ENCODE measurements around the gene MCF2L2.
A peak's percentile ranks its signal among the peaks of the same experiment; 100 is the strongest.

Gene MCF2L2

DNA sequence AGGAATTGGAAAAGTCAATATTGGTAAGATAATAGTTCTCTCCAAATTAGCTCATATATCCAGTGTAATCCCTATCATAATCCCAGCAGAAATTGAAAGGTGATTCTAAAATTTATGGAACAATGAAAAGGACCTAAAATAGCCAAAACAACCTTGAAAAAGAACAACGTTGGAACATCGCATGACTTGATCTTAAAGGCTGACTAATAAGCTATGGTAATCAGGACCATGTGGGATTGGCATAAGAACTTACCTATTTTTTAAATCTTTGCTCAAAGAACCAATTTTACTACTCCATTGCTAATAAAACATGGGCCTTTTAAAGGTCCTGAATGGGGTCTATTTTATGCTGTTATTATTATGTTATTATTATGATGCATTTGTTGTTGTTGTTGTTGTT, 134.5 kb downstream of the MCF2L2 start:
- DNase-seq (ENCODE audit: low spot score): no peak

DNA sequence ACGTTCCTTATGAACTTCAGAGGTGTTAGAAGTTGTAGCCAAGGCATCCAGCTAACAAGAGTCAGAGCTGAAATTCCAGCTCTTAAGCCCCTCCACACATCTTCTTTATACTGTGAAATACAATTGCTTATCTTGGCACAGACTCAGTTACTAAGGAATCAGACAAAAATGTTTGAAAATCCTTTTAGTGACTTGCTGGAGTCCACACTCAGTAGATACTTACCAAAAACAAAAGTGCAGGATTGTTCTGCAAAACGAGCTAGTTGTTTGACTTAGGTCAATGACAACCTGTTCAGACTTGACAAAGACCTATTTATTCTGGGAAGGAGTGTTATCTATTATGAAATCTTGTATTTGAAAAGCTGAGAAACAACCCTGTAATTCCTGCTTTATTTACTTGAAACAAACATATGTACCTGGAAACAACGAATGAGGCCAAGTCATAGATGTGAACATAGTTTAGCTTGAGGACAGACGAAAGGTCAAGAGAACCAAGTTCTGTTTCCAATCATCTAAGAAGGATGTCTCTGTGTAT, 136.9 kb downstream of the MCF2L2 start:
- no peak for DNase-seq (ENCODE audit: low spot score)

DNA sequence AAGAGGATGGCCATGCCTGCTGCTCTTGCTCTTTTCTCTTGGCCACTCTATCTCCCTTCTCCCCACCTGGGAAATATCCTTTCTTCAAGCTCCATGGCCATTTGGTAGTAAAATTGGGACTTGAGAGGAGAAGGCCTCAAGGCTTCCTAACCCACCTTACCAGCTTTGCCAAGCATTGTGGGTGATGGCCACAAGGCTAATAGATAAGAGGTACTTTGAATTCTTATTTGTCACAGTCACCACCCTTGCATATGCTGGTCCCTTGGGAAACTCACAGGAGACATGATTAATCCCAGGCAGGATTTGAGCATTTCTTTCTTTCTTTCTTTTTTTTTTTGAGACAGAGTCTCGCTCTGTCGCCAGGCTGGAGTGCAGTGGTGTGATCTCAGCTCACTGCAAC, 138.2 kb downstream of the MCF2L2 start:
- no peak for DNase-seq (ENCODE audit: low spot score)

DNA sequence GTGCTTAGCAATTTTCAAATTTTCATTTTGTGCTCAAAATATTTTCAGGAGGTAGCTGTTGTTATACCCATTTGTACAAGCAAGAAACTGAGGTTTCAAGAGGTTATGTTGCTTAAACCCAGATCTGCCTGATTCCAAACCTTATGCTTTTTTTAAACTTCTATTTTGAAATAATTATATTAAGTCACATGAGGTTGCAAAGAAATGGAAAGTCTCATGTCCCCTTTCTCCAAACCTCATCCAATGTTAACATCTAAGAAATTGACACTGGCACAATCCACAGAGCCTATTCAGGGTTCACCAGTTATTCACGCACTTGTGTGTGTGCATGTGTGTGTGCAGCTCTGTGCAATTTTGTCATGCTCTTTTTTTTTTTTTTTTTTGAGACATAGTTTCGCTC, 140.3 kb downstream of the MCF2L2 start:
- DNase-seq (ENCODE audit: low spot score): no peak

DNA sequence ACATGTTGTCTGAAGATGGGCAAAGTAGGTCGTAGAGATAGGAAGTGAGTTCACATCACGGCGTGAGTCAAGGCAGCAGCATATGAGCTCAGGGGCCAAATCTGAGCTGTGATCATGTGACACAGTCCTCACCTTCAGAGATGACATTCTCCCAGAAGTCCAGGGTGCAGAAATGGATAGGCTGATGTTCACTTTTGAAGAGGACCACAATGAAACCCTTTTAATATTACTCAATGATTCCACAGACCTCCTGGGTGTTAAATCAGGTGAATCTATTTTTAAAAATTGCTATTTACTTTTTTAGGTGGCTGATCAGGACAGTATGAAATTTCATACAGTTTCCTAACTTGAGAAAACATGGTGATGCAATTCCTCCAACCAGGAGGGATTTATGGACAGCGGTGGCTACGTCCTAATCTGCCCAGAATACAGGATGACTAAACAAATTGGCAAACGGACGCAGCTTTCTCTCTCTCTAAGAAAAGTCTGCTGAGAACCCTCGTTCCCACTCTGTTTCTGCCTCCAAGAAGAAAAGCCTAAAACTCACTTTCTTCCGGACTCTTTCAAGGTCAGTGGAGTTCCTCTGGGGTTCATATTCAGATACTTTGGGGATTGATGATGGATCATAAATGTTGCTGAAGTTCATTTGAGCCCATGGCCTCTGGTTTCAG, 141.0 kb downstream of the MCF2L2 start:
- DNase-seq (ENCODE audit: low spot score): no peak

DNA sequence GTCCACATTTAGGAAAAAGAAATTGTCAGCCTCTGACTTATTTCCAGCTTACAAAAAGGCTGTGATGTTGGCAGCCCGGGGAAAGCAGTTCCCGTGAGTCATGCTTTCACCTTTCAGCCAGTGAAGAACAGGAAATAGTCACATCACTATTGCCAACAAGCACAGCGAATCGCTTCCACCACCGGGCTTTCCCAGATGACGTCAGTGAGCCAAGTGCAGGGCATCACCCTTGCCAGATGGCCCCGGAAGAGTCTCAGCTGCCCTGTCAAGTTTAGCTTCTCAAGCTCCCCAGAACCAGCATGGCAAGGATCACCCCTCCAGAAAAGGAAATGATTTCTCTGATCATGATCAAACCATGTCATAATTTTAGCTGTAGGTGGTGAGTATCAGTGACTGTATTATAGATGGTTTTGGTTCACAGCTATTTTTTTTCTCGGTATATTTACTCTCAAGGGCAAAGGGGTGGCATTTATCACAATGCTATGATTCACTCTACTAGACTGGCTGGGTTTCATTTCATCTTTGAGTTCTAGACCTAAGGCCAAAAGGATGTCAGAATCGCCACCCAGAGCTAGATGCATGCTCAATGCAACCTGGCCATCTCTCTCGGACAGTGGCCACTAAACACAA, 142.5 kb downstream of the MCF2L2 start:
- DNase-seq (ENCODE audit: low spot score): peak; percentile 80

DNA sequence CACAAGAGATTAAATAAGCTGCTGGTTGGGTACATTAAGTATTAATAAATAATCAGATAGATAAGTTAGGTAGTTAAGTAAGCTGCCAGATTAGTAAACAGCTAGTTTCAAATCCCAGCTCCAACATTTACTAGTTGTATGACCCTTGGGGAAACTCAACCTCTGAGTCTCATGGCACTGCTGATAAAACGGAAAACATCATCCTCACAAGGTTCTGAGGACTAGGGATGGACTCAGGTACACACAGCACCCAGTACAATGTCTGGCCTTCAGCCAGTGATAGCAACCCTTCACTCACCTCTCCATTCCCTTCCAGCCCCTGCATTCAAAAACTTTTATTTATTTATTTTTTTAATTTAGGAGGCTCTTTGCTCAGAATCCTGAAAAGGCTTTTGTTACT, 143.1 kb downstream of the MCF2L2 start:
- DNase-seq (ENCODE audit: low spot score): no peak

DNA sequence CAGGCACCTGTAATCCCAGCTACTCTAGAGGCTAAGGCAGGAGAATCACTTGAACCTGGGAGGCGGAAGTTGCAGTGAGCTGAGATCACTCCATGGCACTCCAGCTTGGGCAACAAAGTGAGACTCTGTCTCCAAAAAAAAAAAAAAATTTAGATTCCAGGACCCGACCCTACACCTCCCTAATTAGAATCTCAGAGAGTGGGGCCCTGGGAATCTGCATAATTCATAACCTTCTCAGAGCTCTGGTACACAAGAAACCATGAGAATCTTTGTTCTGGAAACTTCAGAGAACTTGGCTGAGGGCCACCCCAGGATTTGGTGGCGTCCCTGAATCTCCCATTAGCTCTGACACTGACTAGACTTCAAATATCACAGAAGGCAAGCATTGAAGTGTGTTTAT, 143.8 kb downstream of the MCF2L2 start:
- no peak for DNase-seq (ENCODE audit: low spot score)

DNA sequence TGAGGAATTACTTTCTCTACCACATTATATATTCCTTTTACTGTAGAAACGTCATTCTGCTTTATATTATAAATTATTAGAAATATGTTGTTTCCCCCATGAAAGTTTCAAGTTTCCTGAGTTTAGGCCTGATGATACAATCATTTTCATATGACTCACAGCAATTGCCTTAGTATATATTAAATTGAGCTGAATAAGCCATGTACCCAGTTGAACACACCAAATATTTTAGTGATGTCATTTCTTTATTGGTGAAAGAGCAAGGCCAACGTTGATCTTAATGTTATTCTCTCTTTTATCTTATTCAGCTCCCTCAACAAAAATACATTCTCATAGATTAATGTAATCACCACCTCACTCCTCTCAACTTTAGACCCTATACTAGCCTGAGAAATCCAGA, 144.5 kb downstream of the MCF2L2 start:
- no peak for DNase-seq (ENCODE audit: low spot score)

DNA sequence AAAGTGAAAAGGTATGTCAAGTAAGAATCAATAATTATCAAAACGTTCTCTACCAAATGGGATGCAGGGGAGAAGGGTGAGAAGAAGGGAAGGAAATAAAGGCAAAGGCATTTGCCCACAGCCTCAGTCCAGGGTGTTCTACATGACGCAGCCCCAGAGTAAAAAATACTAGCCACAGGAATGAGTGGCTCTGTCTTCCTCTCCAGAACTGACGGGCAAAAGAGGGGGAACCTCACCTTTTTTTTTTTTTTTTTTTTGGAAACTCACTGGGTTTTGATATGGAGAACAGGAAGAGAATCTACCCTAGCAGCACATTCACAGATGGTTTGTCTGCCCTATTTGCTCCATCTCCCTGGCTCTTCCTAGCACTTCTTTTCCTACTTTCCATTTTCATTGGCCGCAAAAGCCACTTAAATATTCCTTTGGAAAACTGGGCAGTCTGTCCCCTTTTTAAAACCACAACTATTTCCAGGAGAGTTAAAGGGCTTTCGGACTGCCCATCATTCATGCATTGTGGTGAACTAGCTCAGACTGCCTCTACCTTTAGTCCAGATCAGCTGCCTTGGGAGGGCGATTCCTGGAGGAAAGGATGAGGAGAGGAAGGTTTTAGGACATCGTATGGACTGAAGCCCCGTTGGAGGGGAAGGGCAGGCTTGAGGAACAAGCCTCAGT, 147.2 kb downstream of the MCF2L2 start:
- DNase-seq (ENCODE audit: low spot score): no peak

DNA sequence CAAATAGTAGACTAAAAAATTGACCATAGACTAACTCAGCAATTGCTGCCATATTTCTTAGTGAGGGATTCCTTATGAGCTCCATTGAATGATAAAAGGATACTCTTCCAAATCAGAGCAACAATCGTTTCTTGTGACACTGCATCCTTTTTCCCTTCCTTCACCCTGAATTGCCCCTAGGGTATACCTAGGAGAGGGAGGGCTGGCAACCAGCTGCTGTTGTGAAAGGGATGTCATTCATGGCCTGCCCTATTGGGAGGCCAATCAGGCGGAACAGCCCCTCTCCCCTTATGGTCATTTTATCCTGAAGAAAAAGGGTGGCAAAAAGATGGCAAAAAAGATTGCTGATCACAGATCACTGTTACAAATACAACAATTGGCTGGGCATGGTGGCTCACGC, 149.0 kb downstream of the MCF2L2 start:
- DNase-seq (ENCODE audit: low spot score): no peak

DNA sequence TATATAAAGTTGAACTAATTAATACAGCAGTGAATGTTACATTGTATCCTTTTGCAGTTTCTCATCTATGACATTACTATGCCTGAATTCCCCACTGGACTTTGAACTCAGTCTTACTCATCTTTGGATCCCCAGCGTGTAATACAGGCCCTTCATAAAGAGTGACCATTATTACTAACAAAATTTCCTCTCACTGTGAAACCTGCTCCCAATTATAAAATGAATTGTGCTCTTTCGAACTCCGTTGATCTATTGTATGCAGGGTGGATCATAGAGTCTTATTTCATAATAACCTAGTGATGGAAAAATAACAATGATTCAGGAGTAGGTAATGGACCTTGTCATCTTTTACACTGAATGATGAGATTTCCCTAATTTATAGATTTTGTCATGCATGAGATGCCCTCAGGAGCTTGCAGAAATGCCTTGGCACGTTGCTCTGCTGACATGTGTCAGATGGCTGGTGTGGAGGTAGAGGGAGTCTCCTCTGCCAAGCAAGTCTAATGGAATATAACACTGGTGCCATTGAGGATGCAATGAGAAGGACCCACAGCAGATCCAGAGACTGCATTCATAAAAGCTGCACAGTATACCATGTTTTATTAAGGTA, 149.8 kb downstream of the MCF2L2 start:
- peak; percentile 8 for DNase-seq (ENCODE audit: low spot score)

DNA sequence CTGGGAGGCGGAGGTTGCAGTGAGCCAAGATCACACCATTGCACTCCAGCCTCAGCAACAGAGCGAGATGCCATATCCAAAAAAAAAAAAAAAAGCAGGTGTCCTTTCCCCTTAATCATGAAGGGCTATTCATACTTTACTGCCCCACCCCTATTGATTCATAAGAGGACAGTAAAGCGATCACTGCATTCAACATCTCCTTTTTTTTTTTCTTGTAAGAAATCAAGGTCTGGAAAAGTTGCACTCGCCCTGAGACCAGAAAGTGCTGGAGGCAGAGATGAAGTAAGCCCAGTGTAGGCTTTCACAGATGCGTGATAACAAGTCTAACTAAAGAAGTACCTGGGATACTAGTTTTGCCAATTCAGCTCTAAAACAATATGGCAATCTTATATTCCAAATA, 151.2 kb downstream of the MCF2L2 start:
- no peak for DNase-seq (ENCODE audit: low spot score)

DNA sequence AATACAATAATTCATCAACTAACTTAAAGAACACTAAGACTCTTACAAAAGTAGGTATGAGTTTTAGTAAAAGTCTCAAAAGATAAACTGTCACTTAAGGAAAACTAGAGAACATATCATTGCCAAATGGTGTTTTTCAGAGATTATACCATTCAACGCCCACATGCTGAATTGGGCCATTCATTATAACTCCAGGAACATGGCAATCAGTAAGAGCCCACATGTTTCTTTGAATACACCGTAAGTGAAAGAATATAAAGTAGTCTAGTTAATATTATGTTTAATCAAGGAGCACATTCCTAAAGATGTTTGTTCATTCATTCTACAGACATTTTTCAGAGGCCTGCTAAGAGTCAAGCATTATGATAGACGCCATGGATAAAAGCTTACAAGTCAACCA, 152.5 kb downstream of the MCF2L2 start:
- DNase-seq (ENCODE audit: low spot score): no peak

DNA sequence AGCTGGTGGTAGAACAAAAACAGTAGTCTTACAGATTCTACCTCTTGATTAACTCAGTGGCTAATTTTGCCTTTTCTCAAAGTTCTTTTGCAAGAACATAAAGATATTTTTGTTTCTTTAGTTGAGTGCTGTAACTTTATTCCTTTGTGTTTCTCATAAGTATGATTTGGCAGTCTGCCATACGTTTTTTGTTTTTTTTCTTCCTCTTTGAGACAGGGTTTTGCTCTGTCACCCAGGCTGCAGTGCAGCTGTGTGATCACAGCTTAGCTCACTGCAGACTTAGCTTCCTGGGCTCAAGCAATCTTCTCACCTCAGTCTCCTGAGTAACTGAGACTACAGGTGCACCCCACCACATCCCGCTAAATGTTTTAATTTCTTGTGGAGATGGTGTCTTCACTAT, 153.0 kb downstream of the MCF2L2 start:
- no peak for DNase-seq (ENCODE audit: low spot score)

DNA sequence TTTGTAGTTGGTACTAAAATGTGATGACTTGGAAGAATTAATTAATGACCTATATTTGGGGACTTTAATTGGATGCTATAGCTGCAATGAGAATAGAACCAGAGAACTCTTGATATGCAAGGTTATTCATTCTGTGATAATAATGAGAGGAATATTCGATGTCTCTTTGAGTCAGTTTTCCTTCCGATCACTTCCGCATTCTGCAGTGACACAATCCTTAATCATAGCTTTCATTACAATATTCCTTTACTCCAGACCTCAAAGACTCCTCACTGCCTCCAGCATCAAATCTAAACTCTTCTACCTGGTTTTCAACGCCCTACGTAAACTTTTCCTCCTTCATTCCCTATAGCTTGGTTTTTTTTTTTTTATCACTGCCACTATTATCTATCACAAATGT, 153.8 kb downstream of the MCF2L2 start:
- DNase-seq (ENCODE audit: low spot score): no peak

DNA sequence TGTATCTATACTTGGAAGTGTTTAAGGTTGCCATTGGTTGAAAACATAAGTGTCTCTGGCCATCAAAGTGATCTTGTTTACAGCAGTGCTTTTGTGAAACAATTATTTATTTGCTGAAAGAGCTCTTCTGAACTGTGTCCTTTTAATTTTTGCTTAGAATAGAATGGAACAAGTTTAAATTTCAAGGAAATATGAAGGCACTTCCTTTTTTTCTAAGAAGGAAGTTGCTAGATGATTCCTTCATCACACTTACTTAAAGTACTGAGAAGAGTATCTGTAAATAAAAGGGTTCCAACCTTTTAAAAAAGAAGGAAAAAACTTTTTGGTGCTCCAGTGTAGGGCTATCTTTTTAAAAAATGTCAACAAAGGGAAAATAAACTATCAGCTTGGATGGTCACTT, 155.6 kb downstream of the MCF2L2 start:
- no peak for DNase-seq (ENCODE audit: low spot score)

DNA sequence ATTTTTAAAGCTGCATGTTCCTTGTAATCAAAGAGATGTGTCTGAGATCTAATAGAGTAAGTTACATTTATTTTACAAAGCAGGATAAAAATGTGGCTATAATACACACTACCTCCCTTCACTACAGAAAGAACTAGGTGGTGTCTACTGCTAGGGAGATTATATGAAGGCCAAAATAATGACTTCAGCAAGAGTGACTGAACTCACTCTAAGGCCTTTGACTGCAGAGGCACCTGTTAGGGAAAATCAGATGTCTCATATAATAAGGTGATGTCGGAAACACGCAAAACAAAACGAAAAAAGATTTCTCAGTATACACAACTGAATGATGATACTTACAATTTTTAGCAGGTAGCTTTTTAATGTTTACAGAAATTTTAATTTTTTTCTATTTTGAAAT, 156.3 kb downstream of the MCF2L2 start:
- no peak for DNase-seq (ENCODE audit: low spot score)

DNA sequence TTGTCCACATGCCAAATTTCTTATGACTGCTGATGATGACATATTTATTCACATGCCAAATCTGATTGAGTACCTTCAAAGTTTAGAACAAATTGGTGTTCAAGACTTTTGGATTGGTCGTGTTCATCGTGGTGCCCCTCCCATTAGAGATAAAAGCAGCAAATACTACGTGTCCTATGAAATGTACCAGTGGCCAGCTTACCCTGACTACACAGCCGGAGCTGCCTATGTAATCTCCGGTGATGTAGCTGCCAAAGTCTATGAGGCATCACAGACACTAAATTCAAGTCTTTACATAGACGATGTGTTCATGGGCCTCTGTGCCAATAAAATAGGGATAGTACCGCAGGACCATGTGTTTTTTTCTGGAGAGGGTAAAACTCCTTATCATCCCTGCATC, 158.1 kb downstream of the MCF2L2 start:
- no peak for DNase-seq (ENCODE audit: low spot score)

DNA sequence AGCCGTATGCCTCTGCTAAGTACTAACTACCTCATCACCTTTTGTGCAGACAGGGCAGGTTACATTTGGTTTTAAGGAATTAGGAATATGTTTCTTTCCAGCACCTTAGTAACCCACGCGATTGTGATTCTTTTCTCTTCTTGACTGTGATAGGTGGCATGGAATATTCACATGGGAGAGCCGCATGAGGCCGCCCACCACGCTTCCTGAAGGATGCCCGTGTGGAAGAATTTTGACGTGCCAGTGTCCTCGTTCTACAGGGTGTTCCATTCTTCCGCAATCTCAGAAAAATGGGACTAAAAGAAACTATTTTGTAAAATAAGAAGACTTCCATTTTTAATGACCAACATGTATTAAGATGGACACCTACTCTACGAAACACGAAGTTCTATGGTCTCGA, 159.1 kb downstream of the MCF2L2 start:
- no peak for DNase-seq (ENCODE audit: low spot score)

DNA sequence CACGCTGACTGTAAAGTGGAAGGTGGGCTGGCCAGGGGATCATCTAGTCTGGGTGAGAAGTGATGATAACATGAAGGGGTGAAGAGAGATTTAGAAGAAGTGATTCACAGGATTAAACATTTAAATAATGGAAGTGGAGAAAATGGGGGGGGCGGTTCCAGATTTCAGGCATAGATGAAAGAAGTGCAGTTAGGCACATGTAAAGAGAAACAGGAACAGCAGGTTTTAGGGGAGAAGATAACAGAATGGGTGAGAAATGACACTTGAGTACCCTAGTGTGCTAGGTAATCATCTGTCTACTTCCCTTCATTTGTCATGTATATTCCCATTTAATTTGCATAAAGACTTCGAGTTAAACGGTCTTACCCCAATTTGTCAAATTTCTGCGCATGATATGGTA, 160.1 kb downstream of the MCF2L2 start:
- DNase-seq (ENCODE audit: low spot score): no peak

DNA sequence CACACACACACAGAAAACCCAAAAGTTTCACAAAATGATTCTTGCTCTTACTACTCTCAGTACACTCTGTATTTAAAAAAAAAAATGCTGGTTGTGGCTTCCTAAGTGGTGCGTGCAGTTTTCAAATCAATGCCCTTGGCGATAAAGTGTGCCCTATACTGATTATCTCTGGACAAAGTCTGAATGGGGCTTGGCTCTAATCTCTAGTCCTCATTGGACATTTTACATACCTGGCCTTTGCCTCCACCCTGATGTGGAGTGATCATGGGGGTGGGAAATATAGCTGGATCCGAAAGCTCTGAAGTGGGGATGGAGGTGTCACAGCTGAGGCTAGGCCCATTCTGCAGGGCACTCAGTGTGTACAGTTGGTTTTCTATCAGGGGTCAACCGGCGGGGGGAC, 161.3 kb downstream of the MCF2L2 start:
- no peak for DNase-seq (ENCODE audit: low spot score)

DNA sequence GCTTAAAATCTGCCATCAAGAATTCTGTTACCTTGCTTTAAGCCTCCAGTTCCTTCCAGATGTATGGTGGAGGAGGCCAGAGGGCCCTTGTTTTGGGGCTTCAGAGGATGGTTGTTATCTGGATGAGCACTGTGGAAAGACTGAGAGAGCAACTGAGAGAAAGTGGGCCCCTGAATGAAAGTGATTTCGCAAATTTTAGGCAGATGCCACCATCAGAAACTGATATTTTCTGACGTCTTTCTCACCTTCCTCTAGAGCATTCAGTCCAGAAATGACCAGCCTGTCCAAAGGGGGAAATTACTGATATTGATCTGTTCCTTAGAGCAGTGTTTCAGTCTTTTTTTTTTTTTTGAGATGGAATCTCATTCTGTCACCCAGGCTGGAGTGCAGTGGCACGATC, 162.0 kb downstream of the MCF2L2 start:
- DNase-seq (ENCODE audit: low spot score): no peak

Measured in cerebellar cortex (tissue), 1 donor.